Pancreas (tissue), 10 donors: ENCODE data around the gene DLG3. TPM values are rescaled to one million over a fixed set of nuclear protein-coding genes. Genes with fewer than 3 reads are reported as not detected.

Experiments
- ATAC-seq, 4 donors: fragments of 200-7000 bp; cut with Tn5 transposase; one replicate each; pipeline versions ENCODE4 v1.8.0 to v1.9.1; 2020; ENCODE audit warnings: mild to moderate bottlenecking in 4 of 4, moderate library complexity in 4 of 4
- DNase-seq, 6 donors: peaks; one replicate each; pipeline ENCODE4 v3.0.0-alpha.2; 2020
- FAIRE-seq: peaks from 2 replicates; lab custom pipeline; 2012; peaks lifted over from hg19 to GRCh38; lab: Jason Lieb, UNC
- H3K27ac ChIP-seq, 4 donors: fragments of 200-600 bp; sonication (generic); 1 replicate in 3 of 4; 2 replicates in 1 of 4; pipeline versions ENCODE4 v1.5.0 to v1.8.0; 2020
- H3K27me3 ChIP-seq, 4 donors: fragments of 200-600 bp; one replicate each; pipeline ENCODE4 v1.8.0; 2021
- H3K36me3 ChIP-seq, 3 donors: fragments of 200-600 bp; sonication (generic) in 1 of 3; one replicate each; pipeline versions ENCODE4 v1.5.0 to v1.8.0; 2020 to 2021
- H3K4me1 ChIP-seq, 3 donors: fragments of 200-600 bp; one replicate each; pipeline ENCODE4 v1.8.0; 2021
- H3K4me3 ChIP-seq, 4 donors: fragments of 200-600 bp; sonication (generic) in 2 of 4; one replicate each; pipeline versions ENCODE4 v1.5.0 to v1.8.0; 2020 to 2021
- H3K9me3 ChIP-seq, 4 donors: fragments of 200-600 bp; one replicate each; pipeline ENCODE4 v1.8.0; 2021
- WGBS, 2 donors: extraction: QIAGEN DNeasy Blood & Tissue Kit; methylation state at CpG; one replicate each; pipeline ENCODE4 v1.1.7; 2013; 5-methylcytosine and 5-hydroxymethylcytosine counted together
- intact Hi-C, 3 donors: fragments of 100-400 bp; cut with DNase I; formaldehyde crosslinking; loops; one replicate each; pipeline versions ENCODE4 v1.11.1 to v1.14.2; 2022
- polyA plus RNA-seq, 2 donors: library from polyadenylated mRNA; stranded (reverse); fragments of 200-250 nt; gene quantifications; one replicate each; pipeline ENCODE4 v1.2.3, GENCODE V29; 2013
- total RNA-seq, 6 donors: library from RNA; stranded (reverse); fragmentation: NEBNext Ultra II Directional in 4 of 6; extraction: Animal tissue kit (Norgen Biotek cat#: 25700) in 4 of 6; gene quantifications; one replicate each; pipeline versions ENCODE4 v1.2.1 to v1.2.4, GENCODE V29; 2021 to 2023
- TF ChIP-seq, protein P1 (sequence below), 4 donors: fragments of 200-600 bp; sonication (generic) in 3 of 4; IDR thresholded peaks; one replicate each; pipeline versions ENCODE4 v1.5.0 to v1.8.0; 2021; ENCODE audit warnings: antibody characterized with exemption in 4 of 4
- donor health status: healthy with polysubstance abuse.
- donor health status: DM: no; HTN: no; CAD: no; lungs with moderate emphysema.
- donor health status: DM: no; HTN: no; CAD: no.
- donor health status: control.
- donor health status: control.
- donor health status: Bipolar disorder and iron deficiency.
- donor health status: DM: yes; HTN: yes; CAD: no.
- donor health status: DM: no; HTN: no; CAD: no.
- donor health status: DM: no; HTN: no; CAD: no.
- donor health status: DM: yes; HTN: yes; CAD: no.

DLG3 gene
- total and polyA plus RNA-seq, 8 donors = 18.7 to 55.7 (median 43.2) TPM

DNA sequence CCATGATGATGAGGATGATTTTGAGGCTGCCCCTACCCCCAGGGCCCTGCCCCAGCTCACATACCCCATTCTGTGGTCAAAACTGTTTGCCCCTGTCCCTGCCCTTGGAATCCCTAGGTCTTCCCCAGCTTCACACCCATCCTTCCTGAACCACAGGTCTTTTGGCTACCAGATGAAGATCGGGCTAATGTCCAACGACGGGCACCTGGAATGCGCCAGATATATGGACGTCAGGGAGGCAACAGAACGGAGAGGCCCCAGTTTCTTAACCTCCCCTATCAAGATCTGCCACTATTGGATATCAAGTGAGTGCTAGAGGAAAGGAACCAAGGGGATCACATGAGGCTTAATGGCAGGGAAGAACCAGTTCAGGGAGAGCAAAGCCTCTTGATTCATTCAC is 14.9 kb upstream of the DLG3 start:
- no peak for FAIRE-seq
- H3K4me3 ChIP-seq = no peak overlapping the region
- no peak for ATAC-seq
- H3K9me3 ChIP-seq = no peaks in the 10 kb centered on the region
- WGBS, 2 donors = 80 to 82% methylated on average over 6 of the region's 6 CpGs
- no peaks in the 10 kb centered on the region for H3K4me1 ChIP-seq
- H3K27me3 ChIP-seq = peaks cover 0 to 11% (median 0%) of the 10 kb centered on the region in 4 donors
- intact Hi-C loops = loop anchor here in 1 of 3 donors (10.0 kb wide), 1 partner anchor 235 kb away; no protein-coding TSS in a partner anchor
- H3K36me3 ChIP-seq = no peaks in the 10 kb centered on the region
- no peak for DNase-seq
- TF ChIP-seq, protein P1, sequence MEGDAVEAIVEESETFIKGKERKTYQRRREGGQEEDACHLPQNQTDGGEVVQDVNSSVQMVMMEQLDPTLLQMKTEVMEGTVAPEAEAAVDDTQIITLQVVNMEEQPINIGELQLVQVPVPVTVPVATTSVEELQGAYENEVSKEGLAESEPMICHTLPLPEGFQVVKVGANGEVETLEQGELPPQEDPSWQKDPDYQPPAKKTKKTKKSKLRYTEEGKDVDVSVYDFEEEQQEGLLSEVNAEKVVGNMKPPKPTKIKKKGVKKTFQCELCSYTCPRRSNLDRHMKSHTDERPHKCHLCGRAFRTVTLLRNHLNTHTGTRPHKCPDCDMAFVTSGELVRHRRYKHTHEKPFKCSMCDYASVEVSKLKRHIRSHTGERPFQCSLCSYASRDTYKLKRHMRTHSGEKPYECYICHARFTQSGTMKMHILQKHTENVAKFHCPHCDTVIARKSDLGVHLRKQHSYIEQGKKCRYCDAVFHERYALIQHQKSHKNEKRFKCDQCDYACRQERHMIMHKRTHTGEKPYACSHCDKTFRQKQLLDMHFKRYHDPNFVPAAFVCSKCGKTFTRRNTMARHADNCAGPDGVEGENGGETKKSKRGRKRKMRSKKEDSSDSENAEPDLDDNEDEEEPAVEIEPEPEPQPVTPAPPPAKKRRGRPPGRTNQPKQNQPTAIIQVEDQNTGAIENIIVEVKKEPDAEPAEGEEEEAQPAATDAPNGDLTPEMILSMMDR (IDR thresholded peaks at IDR 0.05) = no peak
- no peak overlapping the region for H3K27ac ChIP-seq

GRCh38 chrX:70432936-70433847 is 11.4 kb upstream of the DLG3 start:
- TF ChIP-seq, protein P1 (IDR thresholded peaks at IDR 0.05) = no peak
- Histone ChIP-seq H3K4me1 (no peaks in the 10 kb centered on the region), H3K4me3 (peak overlapping the region in 2 of 4 donors; percentile 36 to 54), H3K36me3 (no peaks in the 10 kb centered on the region), H3K27me3 (peaks cover 0 to 6% (median 0%) of the 10 kb centered on the region in 4 donors), H3K27ac (peak overlapping the region in 1 of 4 donors; percentile 73), H3K9me3 (no peaks in the 10 kb centered on the region)
- no peak for ATAC-seq
- 54 to 61% methylated on average over 15 of the region's 15 CpGs for WGBS, 2 donors
- FAIRE-seq = no peak
- intact Hi-C loops = no loop called here
- no peak for DNase-seq

GRCh38 chrX:70433848-70434351 is 10.7 kb upstream of the DLG3 start:
- FAIRE-seq (no peak), DNase-seq (peak; percentile 69 to 89 (median 78)), ATAC-seq (peak; percentile 84 to 94 (median 90))
- H3K9me3 ChIP-seq = no peaks in the 10 kb centered on the region
- no peaks in the 10 kb centered on the region for H3K4me1 ChIP-seq
- TF ChIP-seq, protein P1 (IDR thresholded peaks at IDR 0.05) = peak; percentile 51 to 63 (median 56)
- H3K36me3 ChIP-seq = no peaks in the 10 kb centered on the region
- H3K27ac ChIP-seq = peak overlapping the region; percentile 19 to 73 (median 49)
- intact Hi-C loops = no loop called here
- peaks cover 0 to 5% (median 0%) of the 10 kb centered on the region in 4 donors for H3K27me3 ChIP-seq
- 0 to 21% methylated on average over 37 of the region's 37 CpGs for WGBS, 2 donors
- peak overlapping the region; percentile 30 to 54 (median 39) for H3K4me3 ChIP-seq

- ATAC-seq = peak; percentile 89 to 94 (median 93)
- intact Hi-C loops = no loop called here
- Histone ChIP-seq H3K4me1 (no peaks in the 10 kb centered on the region), H3K27ac (peak overlapping the region; percentile 19 to 73 (median 49)), H3K4me3 (peak overlapping the region; percentile 30 to 54 (median 39)), H3K36me3 (no peaks in the 10 kb centered on the region), H3K27me3 (peaks cover 0 to 3% (median 0%) of the 10 kb centered on the region in 4 donors), H3K9me3 (no peaks in the 10 kb centered on the region)
- no peak for FAIRE-seq
- TF ChIP-seq, protein P1 (IDR thresholded peaks at IDR 0.05) = no peak
- peak; percentile 81 to 91 (median 86) for DNase-seq
- WGBS, 2 donors = 0 to 35% methylated on average over 41 to 45 of the region's 45 CpGs
Observed at GRCh38 chrX:70434352-70434866, 10.2 kb upstream of the DLG3 start.
